ENCODE data around the gene NCOA4.
"Not testable (repeated sequence)": the region's sequence is repeated elsewhere in the genome, so short reads cannot be mapped to it uniquely, and the experiment has no call there.

NCOA4 gene

DNA sequence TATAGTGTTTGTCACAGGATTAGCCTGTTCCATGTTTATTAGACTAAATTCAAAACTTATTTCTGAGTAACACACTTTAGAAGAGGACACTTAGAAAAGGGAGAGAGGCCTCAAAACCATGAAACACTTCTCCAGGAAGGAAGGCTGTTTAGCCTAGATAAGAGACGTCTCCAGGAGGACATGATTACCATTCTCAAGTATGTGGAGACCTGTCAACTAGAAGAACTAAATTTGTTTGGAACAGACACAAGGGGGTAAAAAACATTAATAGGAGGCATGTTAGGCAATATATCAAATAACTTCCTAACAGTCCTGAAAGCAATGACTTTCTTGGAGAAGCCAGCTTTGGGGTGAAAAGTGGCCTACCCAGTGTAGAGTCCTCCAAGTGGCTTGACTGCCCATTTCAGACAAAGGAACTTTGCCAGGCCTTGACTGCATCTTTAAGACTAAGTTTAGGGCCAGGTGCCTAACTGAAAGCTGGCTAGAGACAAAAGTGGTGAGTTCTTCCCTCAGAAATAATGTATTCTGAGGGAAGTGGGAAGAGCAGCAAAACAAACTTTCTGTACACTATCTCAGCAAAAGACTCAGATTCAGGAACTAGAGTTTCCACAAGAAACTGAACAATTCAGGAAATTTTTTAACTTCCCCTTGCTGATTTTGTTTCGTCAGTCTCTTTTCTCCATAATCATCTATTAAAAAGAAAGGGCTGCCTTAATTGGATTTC, 11.8 kb downstream of the NCOA4 start:
- no peak for DNase-seq
- H3K4me3 Mint-ChIP-seq = no peak overlapping the region

DNA sequence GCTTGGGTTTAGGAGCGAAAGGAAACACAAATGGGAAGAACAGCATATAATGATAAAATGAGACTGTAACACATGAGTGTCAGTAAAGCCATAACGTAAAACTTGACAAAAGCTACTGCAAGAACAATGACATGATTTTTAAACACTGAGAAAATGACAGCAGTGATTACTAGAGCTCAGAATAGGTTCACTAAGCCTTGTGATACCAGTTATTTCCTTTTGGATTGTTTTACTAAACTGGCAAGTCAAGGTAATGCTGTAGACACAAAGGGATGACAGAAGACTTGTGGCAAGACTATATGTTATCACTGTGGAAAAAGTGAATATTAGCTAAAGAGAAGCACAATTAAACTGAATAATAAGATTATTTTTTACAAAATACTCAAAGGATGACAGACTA, 12.7 kb downstream of the NCOA4 start:
- DNase-seq (no peak), ATAC-seq (peak; percentile 40)
- no peaks in the 10 kb centered on the region for H3K9me3 Mint-ChIP-seq
- peaks cover 27% of the 10 kb centered on the region for H3K36me3 Mint-ChIP-seq (ENCODE audit: low read depth)
- no peak overlapping the region for H3K4me3 Mint-ChIP-seq
- peak overlapping the region; percentile 67 for H3K27ac Mint-ChIP-seq
- peaks cover 59% of the 10 kb centered on the region for H3K4me1 Mint-ChIP-seq
- H3K27me3 Mint-ChIP-seq = no peaks in the 10 kb centered on the region

More for the DNA sequence above, 11.8 kb downstream of the NCOA4 start:
- peaks cover 67% of the 10 kb centered on the region for H3K4me1 Mint-ChIP-seq
- H3K9me3 Mint-ChIP-seq = no peaks in the 10 kb centered on the region
- H3K36me3 Mint-ChIP-seq (ENCODE audit: low read depth) = peaks cover 23% of the 10 kb centered on the region
- H3K27me3 Mint-ChIP-seq = no peaks in the 10 kb centered on the region
- peak overlapping the region; percentile 67 for H3K27ac Mint-ChIP-seq
- no peak for ATAC-seq

DNA sequence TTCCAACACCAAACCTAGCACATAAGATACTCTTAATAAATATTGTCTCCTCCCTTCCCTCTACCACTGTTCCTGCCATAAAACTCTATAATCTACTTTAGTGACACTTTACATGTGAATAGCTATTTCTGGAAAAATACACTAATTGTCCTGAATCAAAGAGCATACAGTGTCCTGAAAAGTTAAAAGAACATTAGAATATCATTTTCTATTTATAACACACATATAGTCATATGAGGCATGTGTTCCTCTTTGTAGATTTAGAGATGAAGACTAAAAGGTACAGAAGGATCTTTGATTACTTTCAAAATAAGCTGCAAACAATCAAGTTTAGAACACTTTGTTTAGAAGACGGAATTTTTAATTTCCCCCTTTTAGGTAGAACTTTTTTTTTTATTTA, 13.6 kb downstream of the NCOA4 start:
- Mint-ChIP-seq H3K4me3 (no peak overlapping the region), H3K4me1 (peaks cover 50% of the 10 kb centered on the region), H3K27ac (peak overlapping the region; percentile 74), H3K27me3 (no peaks in the 10 kb centered on the region), H3K9me3 (no peaks in the 10 kb centered on the region), H3K36me3 (ENCODE audit: low read depth) (peaks cover 33% of the 10 kb centered on the region)
- ATAC-seq = no peak
- no peak for DNase-seq

DNA sequence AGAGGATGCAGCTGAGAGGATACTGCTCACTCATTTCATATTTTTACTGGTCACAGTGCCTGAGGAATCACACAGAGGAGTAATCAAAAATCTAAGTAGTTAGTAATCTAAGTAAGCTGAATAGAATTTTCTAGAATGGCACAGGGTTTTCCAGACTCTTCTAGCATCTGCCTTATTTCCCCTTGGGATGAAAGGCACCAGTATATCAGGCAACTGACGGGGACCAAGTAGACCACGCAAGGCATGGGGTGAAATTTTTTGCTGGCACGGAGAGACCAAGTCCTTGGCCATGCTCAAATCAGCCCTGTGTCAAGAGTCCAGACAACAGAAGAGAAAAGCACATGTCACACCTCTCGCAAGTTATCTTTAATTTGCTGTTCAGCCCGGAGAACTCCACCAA, 14.2 kb downstream of the NCOA4 start:
- Mint-ChIP-seq H3K9me3 (no peaks in the 10 kb centered on the region), H3K27ac (peak overlapping the region; percentile 39), H3K4me3 (no peak overlapping the region), H3K36me3 (ENCODE audit: low read depth) (peaks cover 35% of the 10 kb centered on the region), H3K4me1 (peaks cover 45% of the 10 kb centered on the region), H3K27me3 (no peaks in the 10 kb centered on the region)
- no peak for DNase-seq
- no peak for ATAC-seq

DNA sequence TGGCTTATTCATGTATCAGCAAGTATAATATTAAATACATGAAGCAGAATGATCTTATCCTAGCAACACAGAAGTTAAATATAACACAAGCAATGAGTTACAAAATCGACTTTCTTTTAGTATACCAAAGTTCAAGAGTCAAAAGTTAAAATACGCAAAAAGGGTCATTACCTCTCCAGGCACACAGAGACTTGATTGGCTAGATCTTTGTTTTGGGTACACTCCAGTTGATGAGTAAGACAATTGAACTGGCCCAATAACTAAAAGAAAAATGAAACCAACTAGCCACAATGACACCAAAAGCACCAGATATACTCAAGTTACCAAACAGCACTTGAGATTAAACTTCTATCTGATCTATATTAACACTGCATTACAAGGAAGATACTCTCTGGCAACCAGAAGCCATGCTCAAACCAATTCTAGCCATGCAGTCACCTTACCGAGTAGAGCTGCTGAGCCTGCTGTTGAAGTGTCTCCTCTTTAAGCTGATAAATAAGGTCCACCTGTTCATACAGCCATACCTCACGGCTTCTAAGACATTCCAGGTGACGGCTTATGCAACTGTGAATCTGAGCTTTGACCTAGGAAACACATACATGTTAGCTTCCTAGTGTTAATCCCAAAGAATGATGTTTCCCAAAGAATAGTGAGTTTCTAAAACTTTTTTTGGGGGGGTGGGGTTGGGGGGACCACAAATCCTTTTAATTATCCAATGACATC, 15.6 kb downstream of the NCOA4 start:
- Mint-ChIP-seq H3K27me3 (no peaks in the 10 kb centered on the region), H3K4me1 (peaks cover 32% of the 10 kb centered on the region), H3K27ac (peak overlapping the region; percentile 9), H3K4me3 (no peak overlapping the region), H3K36me3 (ENCODE audit: low read depth) (peaks cover 44% of the 10 kb centered on the region), H3K9me3 (no peaks in the 10 kb centered on the region)
- ATAC-seq = no peak
- DNase-seq = no peak

DNA sequence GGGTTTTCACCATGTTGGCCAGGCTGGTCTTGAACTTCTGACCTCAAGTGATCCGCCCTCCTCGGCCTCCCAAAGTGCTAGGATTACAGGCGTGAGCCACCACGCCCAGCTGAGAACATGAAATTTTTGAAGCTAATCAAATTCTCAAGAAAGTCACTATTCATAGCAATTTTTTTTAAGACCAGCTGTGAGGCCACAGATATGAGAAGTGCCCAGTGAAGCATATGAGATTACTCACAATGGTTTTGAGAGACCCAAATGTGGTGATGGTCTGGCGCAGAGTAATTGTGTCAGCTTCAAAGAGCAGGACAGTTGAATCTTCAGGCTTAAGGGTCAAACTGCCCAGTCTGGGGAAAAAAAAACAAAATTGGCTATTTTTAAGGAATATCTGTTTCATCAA, 16.2 kb downstream of the NCOA4 start:
- H3K4me1 Mint-ChIP-seq = peaks cover 25% of the 10 kb centered on the region
- H3K4me3 Mint-ChIP-seq = no peak overlapping the region
- H3K36me3 Mint-ChIP-seq (ENCODE audit: low read depth) = peaks cover 51% of the 10 kb centered on the region
- DNase-seq (no peak), ATAC-seq (no peak)
- peak overlapping the region; percentile 9 for H3K27ac Mint-ChIP-seq
- H3K27me3 Mint-ChIP-seq = no peaks in the 10 kb centered on the region
- no peaks in the 10 kb centered on the region for H3K9me3 Mint-ChIP-seq

DNA sequence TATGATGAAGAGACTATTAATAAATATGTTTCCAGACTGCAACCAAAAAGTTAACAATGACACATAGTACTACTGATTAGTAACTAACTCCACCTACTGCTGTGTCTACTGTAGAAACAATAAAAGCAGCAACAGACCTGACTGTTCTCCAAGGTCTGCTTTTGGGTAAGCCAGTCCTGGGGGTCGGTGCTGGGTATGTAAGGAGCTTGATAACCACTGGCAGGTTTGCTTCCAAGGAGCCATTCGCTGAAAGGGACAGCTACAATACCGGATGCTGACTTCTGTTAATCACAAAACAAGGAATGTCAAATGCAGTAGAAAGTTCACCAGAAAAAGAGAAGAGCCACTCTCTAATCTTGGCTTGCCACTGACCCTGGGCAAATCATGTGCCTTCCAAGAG, 17.7 kb downstream of the NCOA4 start:
- H3K4me3 Mint-ChIP-seq = no peak overlapping the region
- peaks cover 12% of the 10 kb centered on the region for H3K4me1 Mint-ChIP-seq
- DNase-seq = no peak
- no peaks in the 10 kb centered on the region for H3K27me3 Mint-ChIP-seq
- no peak overlapping the region for H3K27ac Mint-ChIP-seq
- H3K36me3 Mint-ChIP-seq (ENCODE audit: low read depth) = peaks cover 60% of the 10 kb centered on the region
- no peak for ATAC-seq
- H3K9me3 Mint-ChIP-seq = no peaks in the 10 kb centered on the region

DNA sequence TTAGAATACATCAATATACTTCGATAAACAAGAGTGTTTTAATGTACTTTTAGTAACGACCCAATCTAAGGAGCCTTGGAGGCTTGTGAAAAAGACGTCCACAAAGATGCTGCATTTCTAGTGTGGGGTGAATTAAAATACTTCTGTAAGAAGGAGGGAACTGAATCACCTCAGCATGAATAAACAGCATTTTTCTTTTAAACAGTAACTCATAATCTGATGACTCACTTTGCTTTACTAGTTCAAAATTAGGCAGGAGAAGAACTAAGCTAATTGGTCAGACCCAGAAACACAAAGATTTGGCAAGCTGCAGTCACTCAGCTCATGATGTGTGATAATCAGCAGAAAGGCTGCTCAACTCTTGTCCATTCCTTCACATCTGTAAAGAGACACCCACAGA, 24.2 kb downstream of the NCOA4 start:
- Mint-ChIP-seq H3K27ac (peak overlapping the region; percentile 64), H3K36me3 (ENCODE audit: low read depth) (peaks cover 59% of the 10 kb centered on the region), H3K4me1 (peaks cover 3% of the 10 kb centered on the region), H3K27me3 (no peaks in the 10 kb centered on the region), H3K9me3 (no peaks in the 10 kb centered on the region), H3K4me3 (no peak overlapping the region)
- ATAC-seq (no peak), DNase-seq (no peak)

DNA sequence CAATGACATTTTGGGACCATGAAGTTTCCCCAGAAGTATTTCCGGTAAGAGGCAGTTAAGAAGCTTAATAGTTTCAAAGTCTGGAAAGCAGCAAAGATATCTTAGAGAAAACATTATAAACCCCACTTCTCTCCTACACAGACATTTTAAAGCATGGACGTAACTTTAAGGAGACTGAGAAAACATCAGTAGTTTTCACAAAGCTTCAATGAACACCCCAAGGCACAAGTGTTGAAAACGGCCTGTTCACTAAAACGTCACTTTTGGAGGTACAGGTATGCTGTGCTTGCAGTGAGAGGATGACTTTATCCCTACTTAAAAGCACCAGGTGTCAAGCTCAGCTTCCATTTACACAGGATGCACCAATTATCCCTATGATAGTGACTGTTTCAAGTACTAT, 25.0 kb downstream of the NCOA4 start:
- H3K4me1 Mint-ChIP-seq = peaks cover 3% of the 10 kb centered on the region
- H3K27ac Mint-ChIP-seq = no peak overlapping the region
- H3K9me3 Mint-ChIP-seq = no peaks in the 10 kb centered on the region
- ATAC-seq = no peak
- DNase-seq = no peak
- peaks cover 55% of the 10 kb centered on the region for H3K36me3 Mint-ChIP-seq (ENCODE audit: low read depth)
- H3K27me3 Mint-ChIP-seq = no peaks in the 10 kb centered on the region
- H3K4me3 Mint-ChIP-seq = no peak overlapping the region

DNA sequence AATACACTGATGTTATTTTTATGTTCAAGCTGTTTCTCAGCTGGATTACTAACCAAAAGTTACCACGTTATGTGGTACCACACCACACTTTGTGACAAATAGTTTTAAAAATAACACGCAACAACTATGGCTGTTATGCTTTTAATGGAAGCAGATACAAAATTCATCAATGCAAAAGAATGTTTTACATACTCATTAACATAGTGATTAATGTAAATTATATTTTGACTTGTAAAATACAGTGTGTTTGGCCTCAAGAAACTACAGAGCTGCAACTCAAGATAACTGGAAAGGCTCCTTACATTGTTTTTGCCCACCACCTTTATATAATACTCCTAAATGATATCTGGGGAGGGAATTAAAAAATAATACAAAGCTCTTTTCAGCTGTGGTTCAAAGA, 25.5 kb downstream of the NCOA4 start:
- no peaks in the 10 kb centered on the region for H3K9me3 Mint-ChIP-seq
- H3K4me3 Mint-ChIP-seq = no peak overlapping the region
- no peak overlapping the region for H3K27ac Mint-ChIP-seq
- H3K4me1 Mint-ChIP-seq = peaks cover 3% of the 10 kb centered on the region
- H3K36me3 Mint-ChIP-seq (ENCODE audit: low read depth) = peaks cover 55% of the 10 kb centered on the region
- no peaks in the 10 kb centered on the region for H3K27me3 Mint-ChIP-seq
- no peak for DNase-seq
- no peak for ATAC-seq

DNA sequence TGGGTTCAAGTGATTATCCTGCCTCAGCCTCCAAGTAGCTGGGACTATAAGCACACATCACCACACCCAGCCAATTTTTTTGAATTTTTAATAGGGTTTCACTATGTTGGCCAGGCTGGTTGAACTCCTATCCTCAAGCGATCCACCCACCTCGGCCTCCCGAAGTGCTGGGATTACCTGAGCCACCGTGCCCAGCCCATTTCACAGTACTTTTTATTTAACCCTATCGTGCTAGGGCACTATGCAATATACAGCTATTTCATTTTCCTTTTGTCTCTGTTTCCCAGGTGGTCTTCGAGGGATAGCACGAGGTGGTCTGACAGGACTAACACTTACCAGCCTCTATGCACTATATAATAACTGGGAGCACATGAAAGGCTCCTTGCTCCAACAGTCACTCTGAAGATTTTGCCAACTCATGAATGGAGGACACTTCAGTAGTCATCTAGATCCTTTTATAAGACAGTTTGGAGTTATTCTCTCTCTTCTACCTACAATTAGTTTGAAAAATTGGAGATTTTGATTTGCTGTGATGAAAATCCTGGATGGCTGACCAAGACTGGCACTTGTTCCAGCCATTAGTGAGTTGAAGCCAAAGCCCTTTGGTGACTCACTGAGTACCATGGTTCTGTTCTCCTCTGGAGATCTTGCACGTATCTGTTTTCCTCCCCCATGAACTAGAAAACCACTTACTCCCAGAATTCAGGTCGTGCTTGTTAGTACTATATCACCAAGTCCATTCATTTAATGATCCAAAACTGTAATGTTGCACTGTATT, 27.3 kb downstream of the NCOA4 start:
- Mint-ChIP-seq H3K36me3 (ENCODE audit: low read depth) (peaks cover 58% of the 10 kb centered on the region), H3K4me1 (peaks cover 3% of the 10 kb centered on the region), H3K27ac (peak overlapping the region; percentile 62), H3K27me3 (no peaks in the 10 kb centered on the region), H3K9me3 (no peaks in the 10 kb centered on the region), H3K4me3 (no peak overlapping the region)
- DNase-seq (no peak), ATAC-seq (no peak)

DNA sequence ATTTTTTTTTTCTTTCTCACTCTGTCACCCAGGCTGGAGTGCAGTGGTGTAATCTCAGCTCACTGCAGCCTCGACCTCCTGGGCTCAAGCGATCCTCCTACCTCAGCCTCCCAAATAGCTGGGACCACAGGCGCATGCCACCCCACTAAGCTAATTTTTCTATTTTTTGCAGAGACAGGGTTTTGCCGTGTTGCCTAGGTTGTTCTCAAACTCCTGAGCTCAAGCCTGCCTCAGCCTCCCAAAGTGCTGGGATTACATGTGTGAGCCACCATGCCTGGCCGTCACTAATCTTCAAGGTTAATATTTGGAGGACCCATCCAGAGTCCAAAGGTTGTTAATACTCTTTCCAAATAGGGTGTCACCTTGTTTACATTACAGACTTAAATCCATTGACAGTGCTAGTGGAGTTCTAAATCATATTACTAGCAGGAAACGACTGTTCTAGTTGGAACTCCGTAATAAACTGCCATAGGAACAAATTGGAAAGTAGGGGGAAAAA, 28.2 kb downstream of the NCOA4 start:
- DNase-seq, H3K4me3 Mint-ChIP-seq, ATAC-seq, H3K27me3 Mint-ChIP-seq, H3K4me1 Mint-ChIP-seq, H3K27ac Mint-ChIP-seq, H3K9me3 Mint-ChIP-seq: not testable (repeated sequence)
- H3K36me3 Mint-ChIP-seq (ENCODE audit: low read depth) = peaks cover 58% of the 10 kb centered on the region

DNA sequence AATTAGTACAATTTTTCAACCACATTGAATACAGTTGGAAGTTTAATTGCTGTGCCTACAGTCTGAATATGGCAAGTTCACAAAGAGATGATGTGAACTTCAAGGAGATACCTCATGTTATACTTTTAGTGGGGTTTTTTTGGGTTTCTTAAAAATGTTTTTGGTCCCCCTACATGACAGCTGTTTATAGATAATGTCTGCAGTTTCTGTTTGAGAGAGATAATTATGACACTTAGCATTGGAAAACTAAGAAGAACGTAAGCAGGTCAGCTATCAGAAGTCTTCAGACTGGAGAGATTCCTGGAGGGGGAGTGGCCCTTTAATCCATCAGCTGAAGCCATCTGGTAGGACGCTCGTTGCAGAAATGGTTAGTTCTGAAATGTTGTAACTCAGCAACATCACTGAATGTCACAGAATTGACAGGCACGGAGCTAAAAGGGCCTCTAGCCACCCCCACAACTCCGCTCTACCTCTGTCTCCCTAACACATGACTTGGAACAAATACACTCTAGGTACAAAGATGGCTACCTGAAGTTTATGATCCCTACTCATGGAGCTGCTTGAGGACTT, 29.2 kb downstream of the NCOA4 start:
- peak overlapping the region; percentile 39 for H3K27ac Mint-ChIP-seq
- no peaks in the 10 kb centered on the region for H3K4me1 Mint-ChIP-seq
- H3K9me3 Mint-ChIP-seq = no peaks in the 10 kb centered on the region
- H3K4me3 Mint-ChIP-seq = no peak overlapping the region
- H3K36me3 Mint-ChIP-seq (ENCODE audit: low read depth) = peaks cover 52% of the 10 kb centered on the region
- ATAC-seq = no peak
- no peaks in the 10 kb centered on the region for H3K27me3 Mint-ChIP-seq
- DNase-seq = no peak

DNA sequence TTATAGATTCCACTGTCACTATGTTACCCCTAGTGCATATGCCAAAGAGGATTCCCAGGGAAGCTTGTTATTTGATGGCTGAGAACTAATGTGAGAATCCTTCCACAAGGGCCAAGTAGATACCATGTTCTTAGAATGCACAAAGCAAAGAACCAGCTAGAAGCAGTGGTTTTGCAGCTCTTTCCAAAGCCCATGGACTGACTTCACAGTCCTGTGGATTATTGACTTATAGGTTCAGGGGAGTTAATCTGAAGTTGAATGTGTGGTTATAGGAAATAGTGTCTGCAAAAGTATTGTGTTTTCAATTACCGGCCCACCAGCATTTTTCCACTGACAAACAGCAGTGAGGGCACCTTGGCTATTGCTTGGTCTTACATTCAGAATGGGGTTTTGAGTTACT, 29.9 kb downstream of the NCOA4 start:
- Mint-ChIP-seq H3K27ac (no peak overlapping the region), H3K27me3 (no peaks in the 10 kb centered on the region), H3K36me3 (ENCODE audit: low read depth) (peaks cover 52% of the 10 kb centered on the region), H3K4me3 (no peak overlapping the region), H3K4me1 (no peaks in the 10 kb centered on the region), H3K9me3 (no peaks in the 10 kb centered on the region)
- DNase-seq (no peak), ATAC-seq (no peak)
